GM18867 (cell line): ENCODE data around the gene PNRC1.
"Not testable (repeated sequence)": the region's sequence is repeated elsewhere in the genome, so short reads cannot be mapped to it uniquely, and the experiment has no call there.

Source experiments
- ATAC-seq: cut with Tn5 transposase; IDR thresholded peaks from one replicate; pipeline ENCODE4 v1.9.1; 2021; ENCODE audit warnings: mild to moderate bottlenecking, moderate library complexity; ENCODE audit not compliant: unreplicated experiment

The PNRC1 gene

GRCh38 chr6:89058627-89059026 is 21.9 kb upstream of the PNRC1 start:
- ATAC-seq: no peak

- ATAC-seq: no peak
Measured at GRCh38 chr6:89059227-89059626, 21.3 kb upstream of the PNRC1 start.

DNA sequence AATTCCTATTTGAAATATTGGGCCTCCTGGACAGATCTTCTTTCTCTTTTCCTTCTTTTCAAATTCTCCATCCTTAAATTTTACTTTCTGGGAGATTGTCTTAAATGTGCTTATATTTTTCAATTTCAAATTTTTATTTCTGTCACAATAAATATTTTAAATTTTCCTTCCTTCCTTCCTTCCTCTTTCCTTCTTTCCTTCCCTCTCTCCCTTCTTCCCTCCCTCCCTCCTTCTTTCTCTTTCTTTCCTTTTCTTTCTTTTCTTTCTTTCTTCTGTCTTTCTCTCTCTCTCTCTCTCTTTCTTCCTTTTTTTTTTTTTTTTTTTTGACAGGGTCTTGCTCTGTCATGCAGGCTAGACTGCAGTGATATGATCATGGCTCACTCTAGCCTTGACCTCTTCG is 16.7 kb upstream of the PNRC1 start:
- ATAC-seq: no peak

DNA sequence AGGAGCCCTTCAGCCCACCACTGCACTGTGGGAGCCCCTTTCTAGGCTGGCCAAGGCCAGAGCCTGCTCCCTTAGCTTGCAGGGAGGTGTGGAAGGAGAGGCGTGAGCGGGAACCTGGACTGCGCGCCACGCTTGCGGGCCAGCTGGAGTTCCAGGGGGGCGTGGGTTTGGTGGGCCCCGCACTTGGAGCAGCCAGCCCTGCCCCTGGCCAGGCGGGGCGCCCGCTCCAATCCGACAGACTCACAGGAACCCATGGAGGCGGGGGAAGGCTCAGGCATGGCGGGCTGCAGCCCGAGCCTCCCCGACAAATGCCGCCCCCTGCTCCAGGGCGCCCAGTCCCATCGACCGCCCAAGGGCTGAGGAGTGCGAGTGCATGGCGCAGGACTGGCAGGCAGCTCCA is 15.6 kb upstream of the PNRC1 start:
- not testable (repeated sequence) for ATAC-seq

DNA sequence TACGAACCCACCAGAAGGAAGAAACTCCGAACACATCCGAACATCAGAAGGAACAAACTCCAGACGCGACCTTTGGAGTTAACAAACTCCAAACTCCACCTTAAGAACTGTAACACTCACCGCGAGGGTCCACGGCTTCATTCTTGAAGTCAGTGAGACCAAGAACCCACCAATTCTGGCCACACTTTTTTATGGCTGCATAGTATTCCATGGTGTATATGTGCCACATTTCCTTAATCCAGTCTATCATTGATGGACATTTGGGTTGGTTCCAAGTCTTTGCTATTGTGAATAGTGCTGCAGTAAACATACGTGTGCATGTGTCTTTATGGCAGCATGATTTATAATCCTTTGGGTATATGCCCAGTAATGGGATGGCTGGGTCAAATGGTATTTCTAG is 14.4 kb upstream of the PNRC1 start:
- not testable (repeated sequence) for ATAC-seq

DNA sequence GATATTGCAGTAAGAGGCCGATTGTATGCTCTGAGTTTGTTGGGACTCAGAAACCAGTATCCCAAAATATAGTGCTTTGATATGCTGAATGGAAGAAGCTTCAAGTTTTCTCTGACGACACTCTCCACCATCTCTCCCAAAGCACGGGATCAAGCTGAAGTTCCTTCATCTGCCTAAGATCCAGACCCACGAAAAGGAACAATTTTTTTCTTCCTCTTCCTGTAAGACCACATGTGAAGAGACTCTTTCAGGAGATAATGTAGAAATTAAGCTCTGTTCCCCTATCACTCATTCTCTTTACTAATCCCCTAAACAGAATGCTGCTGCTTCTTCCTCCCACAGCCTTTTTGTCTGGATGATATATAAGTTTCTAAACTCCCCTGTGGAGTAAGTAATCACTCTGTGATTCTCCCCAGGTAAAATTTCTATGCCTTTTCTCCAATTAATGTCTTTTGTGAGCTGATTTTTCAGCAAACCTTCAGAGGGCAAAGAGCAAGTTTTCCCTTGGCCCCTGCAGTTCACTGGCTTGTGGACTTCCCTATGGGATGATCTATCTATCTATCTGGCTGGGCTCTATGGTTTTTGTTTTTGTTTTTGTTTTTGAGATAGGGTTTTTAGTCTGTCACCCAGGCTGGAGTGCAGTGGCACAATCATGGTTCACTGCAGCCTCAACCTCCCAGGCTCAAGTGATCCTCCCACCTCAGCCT is 13.5 kb upstream of the PNRC1 start:
- ATAC-seq: no peak

GRCh38 chr6:89067796-89068195 is 12.8 kb upstream of the PNRC1 start:
- ATAC-seq: no peak

GRCh38 chr6:89068695-89069094 is 11.9 kb upstream of the PNRC1 start:
- no peak for ATAC-seq

DNA sequence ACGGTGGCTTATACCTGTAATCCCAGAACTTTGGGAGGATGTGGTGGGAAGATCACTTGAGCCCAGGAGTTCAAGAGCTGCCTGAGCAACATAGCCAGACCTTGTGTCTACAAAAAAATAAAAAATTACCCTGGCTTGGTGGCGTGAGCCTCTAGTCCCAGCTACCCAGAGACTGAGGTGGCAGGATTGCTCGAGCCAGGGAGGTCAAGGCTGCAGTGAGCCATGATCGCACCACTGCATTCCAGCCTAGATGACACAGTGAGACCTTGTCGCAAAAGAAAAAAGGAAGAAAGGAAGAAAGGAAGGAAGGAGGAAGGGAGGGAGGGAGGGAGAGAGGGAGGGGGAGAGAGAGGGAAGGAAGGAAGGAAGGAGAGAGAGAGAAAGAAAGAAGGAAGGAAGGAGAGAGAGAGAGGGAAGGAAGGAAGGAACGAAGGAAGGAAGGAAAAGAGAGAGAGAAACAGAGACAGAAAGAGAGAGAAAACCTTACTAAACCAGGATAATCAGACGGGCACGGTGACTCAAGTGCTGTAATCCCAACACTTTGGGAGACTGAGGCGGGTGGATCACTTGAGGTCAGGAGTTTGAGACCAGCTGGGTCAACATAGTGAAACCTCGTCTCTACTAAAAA is 10.9 kb upstream of the PNRC1 start:
- no peak for ATAC-seq

DNA sequence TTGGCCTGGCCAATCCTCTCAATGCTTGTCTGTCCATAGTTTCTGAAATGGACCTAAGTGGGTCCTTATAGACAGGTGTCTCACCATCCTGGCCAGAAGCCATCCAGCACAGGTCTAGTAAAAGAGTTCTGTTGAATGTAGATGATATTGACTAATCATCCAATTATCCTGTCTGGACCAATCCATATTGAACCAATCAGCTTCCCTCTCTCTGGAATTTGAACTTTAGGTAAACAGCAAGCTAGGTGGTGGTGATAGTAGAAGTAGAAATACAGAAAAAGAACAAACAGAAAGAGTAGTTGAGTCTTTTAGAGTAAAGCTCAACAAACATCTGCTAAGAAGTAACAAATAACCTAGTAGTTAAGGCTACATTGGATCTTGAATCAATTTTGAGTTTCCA is 9.5 kb upstream of the PNRC1 start:
- no peak for ATAC-seq

- ATAC-seq: no peak
Measured at GRCh38 chr6:89073014-89073620, 7.4 kb upstream of the PNRC1 start.

DNA sequence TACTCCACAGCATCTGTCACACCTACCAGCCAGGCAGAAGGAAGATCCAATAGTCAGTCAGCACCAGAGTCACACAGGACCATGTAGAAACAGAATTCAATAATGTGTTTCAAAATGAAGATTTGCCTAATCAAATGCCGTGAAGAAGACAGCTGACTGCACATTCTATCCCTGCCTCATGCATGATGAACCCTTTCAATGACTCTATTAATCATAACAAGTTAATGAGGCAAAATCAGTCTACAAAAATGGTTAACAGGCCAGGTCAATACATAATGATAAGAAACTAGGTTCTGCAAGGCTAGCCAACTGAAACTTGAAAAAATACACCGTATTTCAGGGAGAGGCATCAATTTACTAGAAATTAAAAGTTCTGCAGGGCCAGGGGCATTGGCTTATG is 6.7 kb upstream of the PNRC1 start:
- ATAC-seq: no peak

- peak; percentile 0 for ATAC-seq
Measured at GRCh38 chr6:89079511-89080234, 878 bp upstream of the PNRC1 start.

- ATAC-seq: no peak
Measured at GRCh38 chr6:89081129-89081422, 525 bp downstream of the PNRC1 start.

GRCh38 chr6:89081423-89082322 is 1.1 kb downstream of the PNRC1 start:
- peak; percentile 57 for ATAC-seq

DNA sequence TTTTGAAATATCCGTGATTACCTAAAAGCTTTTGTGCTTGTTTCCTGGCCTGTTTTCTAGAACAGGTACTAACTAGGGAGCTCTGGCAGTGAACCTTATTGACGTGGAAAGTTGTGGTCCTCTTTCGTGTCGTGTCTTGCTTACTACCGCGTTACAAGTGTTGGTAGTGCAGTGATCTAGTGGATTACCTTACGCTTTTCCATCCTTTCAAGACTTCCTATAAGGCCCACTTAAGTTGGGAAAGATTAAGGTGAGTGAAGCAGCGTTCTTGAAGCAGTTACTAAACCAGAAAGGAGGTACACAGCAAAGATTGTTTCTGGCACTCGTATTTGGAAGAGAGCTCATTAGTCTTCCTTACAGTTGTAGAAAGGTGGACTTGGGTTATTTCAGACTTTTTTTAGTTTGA is 1.9 kb downstream of the PNRC1 start:
- ATAC-seq: no peak

- ATAC-seq: no peak
Measured at GRCh38 chr6:89084542-89084941, 4.0 kb downstream of the PNRC1 start.

DNA sequence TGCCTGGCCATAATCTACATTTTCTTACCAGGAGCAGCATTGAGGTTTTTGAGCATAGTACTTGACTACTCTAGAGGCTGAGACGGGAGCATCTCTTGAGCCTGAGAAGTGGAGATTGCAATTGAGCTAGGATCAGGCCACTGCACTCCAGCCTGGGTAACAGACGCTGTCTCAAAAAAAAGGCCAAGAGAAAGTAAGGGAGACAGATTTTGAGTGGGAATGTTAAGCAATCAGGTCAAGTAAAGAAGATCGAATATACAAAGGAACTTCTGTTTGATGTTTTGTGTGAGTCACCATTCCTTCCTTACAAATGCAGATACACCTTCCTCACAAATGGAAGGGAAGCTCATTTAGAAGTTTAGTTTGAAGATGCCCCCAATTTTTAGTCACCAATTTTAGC is 4.4 kb downstream of the PNRC1 start:
- ATAC-seq: no peak

DNA sequence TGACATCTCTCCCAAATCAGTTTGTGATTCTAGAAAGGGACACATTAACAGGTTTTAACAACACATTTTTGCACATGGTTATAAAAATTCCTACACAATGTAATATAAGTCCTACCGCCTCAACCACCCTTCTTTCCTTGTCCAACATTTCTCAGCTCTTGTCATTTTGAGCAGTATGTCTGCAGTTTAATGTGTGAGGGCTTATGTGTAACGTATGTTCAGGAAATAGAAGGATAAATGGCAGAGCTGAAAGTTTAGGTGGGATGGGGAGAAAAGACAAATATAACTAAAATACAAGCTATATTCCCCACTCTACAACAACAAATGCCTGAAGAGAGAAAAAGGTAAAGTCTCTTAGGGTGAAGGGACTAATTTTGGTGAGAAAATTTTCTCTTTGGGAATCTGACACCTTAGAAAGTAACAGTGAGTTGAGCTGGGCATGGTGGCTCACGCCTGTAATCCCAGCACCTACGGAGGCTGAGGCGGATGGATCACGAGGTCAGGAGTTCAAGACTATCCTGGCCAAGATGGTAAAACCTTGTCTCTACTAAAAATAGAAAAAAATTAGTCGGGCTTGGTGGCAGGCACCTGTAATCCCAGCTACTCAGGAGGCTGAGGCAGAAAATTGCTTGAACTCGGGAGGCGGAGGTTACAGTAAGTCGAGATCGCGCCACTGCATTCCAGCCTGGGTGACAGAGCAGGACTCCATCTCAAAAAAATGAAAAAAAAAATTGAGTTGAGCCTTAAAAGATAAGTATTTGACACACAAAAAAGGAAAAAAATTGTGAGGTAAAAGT is 5.1 kb downstream of the PNRC1 start:
- ATAC-seq: no peak

DNA sequence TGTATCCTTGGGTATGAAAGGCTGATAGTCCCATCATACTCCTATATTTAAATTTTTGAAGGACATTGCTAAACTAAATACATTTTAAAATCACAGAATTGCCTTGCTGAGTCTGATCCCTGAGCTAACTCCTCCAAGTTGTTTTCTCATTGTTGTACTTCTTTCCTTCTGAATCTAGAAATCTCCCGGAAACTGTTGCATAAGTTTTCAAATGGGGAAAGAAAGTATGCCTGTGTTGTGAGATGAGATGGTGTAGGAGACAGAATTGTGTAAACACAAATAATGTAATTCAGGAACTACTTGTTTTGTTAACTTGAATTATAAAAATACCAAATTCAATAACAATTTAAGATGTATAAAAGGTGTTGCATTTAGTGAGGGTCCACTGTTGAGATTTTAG is 7.3 kb downstream of the PNRC1 start:
- ATAC-seq: no peak
